ENCODE measurements around the gene GNB1L.

GNB1L gene

DNA sequence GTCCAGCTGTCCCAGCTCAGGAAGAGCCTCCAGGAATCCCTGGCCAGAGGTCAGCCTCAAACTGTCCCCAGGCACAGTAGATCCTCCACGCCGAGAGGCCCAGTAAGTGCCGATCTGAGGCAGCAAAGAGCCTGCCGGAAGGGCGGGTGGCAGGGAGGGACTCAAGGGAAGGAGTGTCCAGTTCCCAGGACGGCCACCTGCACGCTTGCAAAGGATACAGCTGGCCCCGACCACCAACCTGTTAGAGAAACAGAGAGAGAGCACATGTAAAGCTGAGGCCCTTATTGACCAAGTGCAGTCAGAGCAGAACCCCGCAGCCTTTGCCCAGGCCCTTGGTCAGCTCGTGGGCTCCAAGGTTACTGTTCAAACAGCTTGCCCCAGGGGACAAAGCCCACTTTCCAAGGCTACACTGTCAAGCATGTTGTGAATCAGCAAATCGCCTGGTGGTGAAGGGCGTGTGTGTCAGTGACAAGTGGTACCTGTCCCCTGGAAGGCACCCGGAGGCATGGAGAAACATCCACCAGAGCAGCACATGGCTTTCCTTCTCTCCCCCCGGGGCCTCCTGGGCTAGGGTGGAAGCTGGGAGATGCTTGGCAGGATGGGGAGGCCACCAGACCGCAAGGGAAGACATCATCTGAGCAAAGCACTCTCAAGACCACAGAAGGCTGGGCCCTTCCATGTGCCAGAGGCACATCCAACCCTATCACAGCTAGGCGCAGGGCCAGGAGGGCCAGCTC is 44.3 kb upstream of the GNB1L start:
- TF ChIP-seq, protein P1, sequence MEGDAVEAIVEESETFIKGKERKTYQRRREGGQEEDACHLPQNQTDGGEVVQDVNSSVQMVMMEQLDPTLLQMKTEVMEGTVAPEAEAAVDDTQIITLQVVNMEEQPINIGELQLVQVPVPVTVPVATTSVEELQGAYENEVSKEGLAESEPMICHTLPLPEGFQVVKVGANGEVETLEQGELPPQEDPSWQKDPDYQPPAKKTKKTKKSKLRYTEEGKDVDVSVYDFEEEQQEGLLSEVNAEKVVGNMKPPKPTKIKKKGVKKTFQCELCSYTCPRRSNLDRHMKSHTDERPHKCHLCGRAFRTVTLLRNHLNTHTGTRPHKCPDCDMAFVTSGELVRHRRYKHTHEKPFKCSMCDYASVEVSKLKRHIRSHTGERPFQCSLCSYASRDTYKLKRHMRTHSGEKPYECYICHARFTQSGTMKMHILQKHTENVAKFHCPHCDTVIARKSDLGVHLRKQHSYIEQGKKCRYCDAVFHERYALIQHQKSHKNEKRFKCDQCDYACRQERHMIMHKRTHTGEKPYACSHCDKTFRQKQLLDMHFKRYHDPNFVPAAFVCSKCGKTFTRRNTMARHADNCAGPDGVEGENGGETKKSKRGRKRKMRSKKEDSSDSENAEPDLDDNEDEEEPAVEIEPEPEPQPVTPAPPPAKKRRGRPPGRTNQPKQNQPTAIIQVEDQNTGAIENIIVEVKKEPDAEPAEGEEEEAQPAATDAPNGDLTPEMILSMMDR (IDR thresholded peaks at IDR 0.05): no peak

DNA sequence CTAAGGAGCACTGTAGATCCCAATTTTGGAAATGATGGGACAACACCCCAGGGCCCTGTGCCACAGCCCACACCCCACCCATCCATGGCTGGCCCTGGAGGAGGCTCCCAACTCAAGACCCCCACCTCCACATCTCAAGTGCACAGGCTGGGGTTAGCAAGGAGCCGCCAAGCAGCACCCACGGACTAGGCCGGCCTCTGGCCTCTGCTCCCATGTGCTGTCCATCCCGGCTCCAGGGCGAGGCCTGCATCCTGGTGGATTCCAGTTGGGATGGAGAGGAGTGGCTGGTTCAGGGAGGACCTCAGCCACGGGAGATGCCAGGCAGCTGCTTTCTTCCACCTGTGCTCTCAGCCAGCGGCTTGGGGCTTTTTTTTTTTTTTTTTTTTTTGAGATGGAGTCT is 43.5 kb upstream of the GNB1L start:
- TF ChIP-seq, protein P1 (IDR thresholded peaks at IDR 0.05): no peak

DNA sequence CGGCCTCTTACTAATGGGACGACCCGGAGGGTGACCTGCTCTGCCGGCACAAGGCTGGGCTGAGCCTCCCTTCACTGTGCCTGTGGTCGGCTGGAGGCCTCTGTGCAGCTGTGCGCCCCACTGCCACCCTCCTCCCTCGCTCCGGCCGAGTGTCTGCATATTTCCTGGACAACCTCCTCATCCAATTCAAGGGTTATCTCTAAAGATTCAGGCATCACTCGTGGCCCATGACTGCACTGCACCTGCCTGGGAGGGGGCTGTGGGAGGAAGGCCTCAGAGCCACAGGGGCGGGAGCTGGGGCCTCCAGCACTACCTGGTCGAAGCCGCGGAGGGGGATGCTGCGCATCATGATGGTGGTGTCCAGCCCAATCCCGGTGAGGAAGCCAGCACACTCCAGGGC is 43.1 kb upstream of the GNB1L start:
- TF ChIP-seq, protein P1 (IDR thresholded peaks at IDR 0.05): no peak

DNA sequence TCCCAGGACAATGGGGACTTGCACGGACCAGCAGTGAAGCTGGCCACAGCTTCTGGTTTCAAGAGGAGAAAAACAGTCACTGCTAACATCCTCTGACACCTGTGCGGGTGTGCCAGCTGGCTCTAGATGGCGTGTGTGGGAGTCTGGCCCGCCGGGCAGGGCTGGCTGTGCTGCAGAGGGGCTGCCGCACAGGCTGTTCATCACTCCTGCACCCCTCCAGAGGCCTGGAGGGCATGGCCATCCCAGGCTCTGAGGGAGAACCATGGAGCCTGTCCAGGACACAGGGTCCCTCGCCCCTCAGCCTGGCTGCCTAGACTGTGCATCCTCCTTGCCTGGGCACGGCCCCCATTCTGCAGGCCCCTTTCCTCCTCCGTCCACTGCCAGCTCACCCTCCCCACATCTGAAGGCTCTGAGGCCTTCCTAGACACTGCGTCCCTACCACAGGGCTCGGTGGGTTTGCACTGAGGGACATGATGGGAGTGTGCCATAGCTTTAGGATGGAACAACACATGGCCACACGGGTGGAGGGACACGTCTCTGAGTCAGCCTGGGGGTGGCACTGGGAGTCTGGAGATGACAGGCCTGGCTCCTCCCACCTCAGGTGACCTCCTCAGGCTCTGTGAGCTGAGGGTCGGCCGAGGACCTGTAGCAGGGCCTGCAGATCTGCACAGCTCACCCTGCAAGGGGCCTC is 42.1 kb upstream of the GNB1L start:
- TF ChIP-seq, protein P1 (IDR thresholded peaks at IDR 0.05): no peak

DNA sequence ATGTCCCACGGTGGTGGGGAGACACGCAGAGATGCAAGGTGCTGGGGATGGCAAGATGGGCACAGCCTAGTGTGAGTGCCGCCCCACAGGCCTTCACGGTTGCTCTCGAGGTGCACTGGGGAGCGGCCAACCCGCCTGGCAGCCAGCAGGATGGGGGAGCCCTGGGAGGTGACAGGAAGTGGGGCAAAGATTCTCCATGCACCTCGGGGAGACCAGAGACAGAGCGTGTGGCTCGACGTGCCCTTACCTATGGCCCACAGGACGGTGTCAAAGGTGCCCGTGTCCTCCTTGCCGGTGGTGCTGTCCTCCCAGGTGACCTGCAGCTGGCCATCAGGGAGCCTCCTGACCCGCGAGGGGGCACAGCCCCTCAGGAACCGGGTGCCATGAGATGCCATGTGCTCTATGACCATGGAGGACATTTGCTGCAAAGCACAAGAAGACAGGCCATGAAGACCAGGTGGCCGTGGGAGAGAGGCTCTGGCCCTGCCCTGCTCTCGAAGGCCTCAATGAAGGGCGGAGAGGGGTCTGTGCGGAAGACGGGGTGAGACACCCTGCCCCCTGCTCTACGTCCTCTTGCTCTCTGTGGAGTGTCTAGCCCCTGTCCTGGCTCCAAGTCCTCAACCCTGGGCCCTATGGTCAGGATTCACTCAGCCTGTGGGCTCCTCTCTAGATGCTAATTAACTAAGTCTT is 40.6 kb upstream of the GNB1L start:
- TF ChIP-seq, protein P1 (IDR thresholded peaks at IDR 0.05): no peak

DNA sequence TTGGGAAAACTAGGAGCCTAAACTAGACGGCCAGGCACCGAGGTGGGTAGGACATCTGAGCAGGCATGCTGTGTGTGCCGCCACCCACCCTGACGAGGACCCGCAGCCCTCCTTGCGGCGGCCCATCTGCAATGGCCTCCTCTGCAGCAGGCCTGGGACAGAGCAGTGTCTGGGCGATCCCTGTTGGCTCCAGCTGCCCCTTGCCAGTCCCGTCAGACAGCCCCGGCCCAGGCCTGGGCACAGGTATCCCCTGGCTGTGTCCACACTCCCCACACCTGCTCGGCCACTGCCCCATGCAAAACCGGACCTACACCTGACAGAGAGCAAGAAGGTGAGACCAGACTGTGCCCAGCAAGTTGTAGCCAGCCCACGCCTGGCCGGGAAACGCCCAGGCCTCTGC is 38.7 kb upstream of the GNB1L start:
- TF ChIP-seq, protein P1 (IDR thresholded peaks at IDR 0.05): no peak

DNA sequence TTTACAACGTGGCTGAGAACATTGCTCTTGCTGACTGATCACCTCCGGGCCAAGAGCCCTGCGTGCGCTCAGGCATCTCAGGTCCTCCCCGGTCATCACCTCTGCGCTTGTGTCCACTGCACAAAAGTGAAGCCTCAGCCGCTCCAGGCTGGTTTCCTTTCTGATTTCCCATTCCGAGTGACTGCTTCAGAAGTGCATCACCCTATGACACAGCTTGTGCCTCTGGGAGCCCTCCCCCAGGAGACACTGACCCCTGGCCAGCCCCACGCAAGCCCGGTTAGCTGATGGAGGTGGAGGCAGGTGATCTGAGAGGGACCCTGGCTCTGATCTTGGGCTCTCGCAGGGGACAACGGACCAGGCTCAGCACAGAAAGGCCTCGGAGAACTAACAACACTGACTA is 38.3 kb upstream of the GNB1L start:
- TF ChIP-seq, protein P1 (IDR thresholded peaks at IDR 0.05): no peak
